B cell (primary cell): ENCODE results near the gene CNST. TPM values are rescaled to one million over a fixed set of nuclear protein-coding genes. Genes with fewer than 3 reads are reported as not detected.

Experiments used
- ATAC-seq: fragments of 200-7000 bp; cut with Tn5 transposase; one replicate; pipeline ENCODE4 v1.10.0; 2021; ENCODE audit warnings: low read depth, mild to moderate bottlenecking, moderate number of reproducible peaks, moderate library complexity
- CTCF ChIA-PET: fragments of 350-600 bp; sonication (Branson Sonifier 250); formaldehyde crosslinking; loops from one replicate; lab custom pipeline; 2021; ENCODE audit warnings: antibody characterized with exemption, inconsistent platforms; lab: Charles Lee
- POLR2A ChIA-PET: fragments of 350-600 bp; sonication (Branson Sonifier 250); formaldehyde crosslinking; loops from one replicate; lab custom pipeline; 2021; ENCODE audit warnings: antibody characterized with exemption; lab: Charles Lee
- DNase-seq: peaks from one replicate; pipeline ENCODE4 v3.0.0; 2013
- H2AFZ ChIP-seq: 2 replicates; pipeline ENCODE4 v1.6.1; 2012; ENCODE audit warnings: mild to moderate bottlenecking, low read depth, low read length; ENCODE audit not compliant: insufficient read depth, poor library complexity, severe bottlenecking
- H3K27ac ChIP-seq, 2 donors: 1 replicate in 1 of 2; 2 replicates in 1 of 2; pipeline ENCODE4 v1.5.1; 2012 to 2013; ENCODE audit warnings: low read length in 2 of 2, mild to moderate bottlenecking in 2 of 2, moderate library complexity in 1 of 2
- H3K27me3 ChIP-seq, 4 experiments: fragments of 200-600 bp in 1 of 4; sonication (generic) in 1 of 4; replicated peaks in 1 of 4; 1 replicate in 2 of 4; 2 replicates in 2 of 4; pipeline versions ENCODE4 v1.6.1 to v1.7.0; 2013 to 2016; ENCODE audit warnings: low read length in 3 of 4, mild to moderate bottlenecking in 2 of 4, mixed read lengths in 1 of 4, moderate library complexity in 1 of 4; ENCODE audit not compliant: insufficient read depth in 4 of 4, control insufficient read depth in 3 of 4; ENCODE audit errors: control extremely low read depth in 1 of 4
- H3K36me3 ChIP-seq, 2 experiments: replicated peaks in 1 of 2; 1 replicate in 1 of 2; 2 replicates in 1 of 2; pipeline versions ENCODE4 v1.6.1 to v1.7.1; 2013; ENCODE audit warnings: low read length in 1 of 2; ENCODE audit not compliant: insufficient read depth in 2 of 2, control insufficient read depth in 1 of 2; ENCODE audit errors: control extremely low read depth in 1 of 2, extremely low read depth in 1 of 2
- H3K4me1 ChIP-seq, 2 donors: fragments of 200-600 bp in 1 of 2; sonication (generic) in 1 of 2; 1 replicate in 1 of 2; 2 replicates in 1 of 2; pipeline versions ENCODE4 v1.5.1 to v1.6.1; 2013 to 2017; ENCODE audit warnings: low read length in 2 of 2; ENCODE audit not compliant: control insufficient read depth in 2 of 2, insufficient read depth in 2 of 2
- H3K4me2 ChIP-seq: replicated peaks from 2 replicates; pipeline ENCODE3; 2012; ENCODE audit warnings: mild to moderate bottlenecking, low read depth, low read length; ENCODE audit not compliant: poor library complexity, severe bottlenecking
- H3K4me3 ChIP-seq, 5 experiments: fragments of 200-600 bp in 1 of 5; sonication (generic) in 1 of 5; 1 replicate in 3 of 5; 2 replicates in 2 of 5; pipeline versions ENCODE4 v1.5.1 to v1.7.0; 2011 to 2016; ENCODE audit warnings: low read length in 4 of 5, mild to moderate bottlenecking in 4 of 5, low read depth in 2 of 5, control low read depth in 1 of 5, moderate library complexity in 1 of 5; ENCODE audit not compliant: insufficient read depth in 1 of 5; ENCODE audit errors: control extremely low read depth in 1 of 5, extremely low read depth in 1 of 5
- H3K79me2 ChIP-seq: fragments of 200-600 bp; sonication (generic); one replicate; pipeline ENCODE4 v1.6.0; 2016; ENCODE audit warnings: low read length; ENCODE audit not compliant: control insufficient read depth, insufficient read depth
- H3K9ac ChIP-seq: fragments of 200-600 bp; sonication (generic); 2 replicates; pipeline ENCODE4 v1.6.1; 2017; ENCODE audit warnings: mild to moderate bottlenecking, low read length, moderate library complexity
- H3K9me3 ChIP-seq, 3 donors: one replicate each; pipeline versions ENCODE4 v1.6.1 to v1.7.1; 2013; ENCODE audit warnings: low read length in 2 of 3; ENCODE audit not compliant: control insufficient read depth in 2 of 3, insufficient read depth in 1 of 3; ENCODE audit errors: control extremely low read depth in 1 of 3
- H4K20me1 ChIP-seq: 2 replicates; pipeline ENCODE4 v1.6.0; 2012; ENCODE audit warnings: mild to moderate bottlenecking, low read length; ENCODE audit not compliant: insufficient read depth, control insufficient read depth, poor library complexity, severe bottlenecking
- H3K27ac Mint-ChIP-seq: one replicate; pipeline ENCODE4 v1.8.0; 2021; ENCODE audit warnings: mixed read lengths
- H3K27me3 Mint-ChIP-seq: one replicate; pipeline ENCODE4 v1.8.0; 2021; ENCODE audit warnings: mixed read lengths
- H3K4me1 Mint-ChIP-seq: one replicate; pipeline ENCODE4 v1.8.0; 2021; ENCODE audit warnings: mixed read lengths
- H3K4me3 Mint-ChIP-seq: one replicate; pipeline ENCODE4 v1.8.0; 2021; ENCODE audit warnings: mixed read lengths
- H3K9me3 Mint-ChIP-seq: one replicate; pipeline ENCODE4 v1.8.0; 2022; ENCODE audit warnings: mixed read lengths; ENCODE audit not compliant: insufficient read depth
- CTCF ChIP-seq: fragments of 200-600 bp; IDR thresholded peaks from one replicate; pipeline ENCODE4 v1.8.0; 2022; ENCODE audit warnings: antibody characterized with exemption, mild to moderate bottlenecking
- EZH2 ChIP-seq: IDR thresholded peaks from 2 replicates; pipeline ENCODE4 v1.6.1; 2012; ENCODE audit warnings: borderline replicate concordance, low read depth, mild to moderate bottlenecking, moderate library complexity, low read length; ENCODE audit not compliant: insufficient read depth, poor library complexity, severe bottlenecking
- WGBS: methylation state at CpG from one replicate; pipeline ENCODE4 v1.1.5; 2013; ENCODE audit warnings: missing lambda C conversion rate; ENCODE audit not compliant: insufficient coverage; 5-methylcytosine and 5-hydroxymethylcytosine counted together
- intact Hi-C: fragments of 100-400 bp; cut with micrococcal nuclease; formaldehyde crosslinking; loops from one replicate; pipeline ENCODE4 v1.10.0; 2022
- polyA plus RNA-seq: library from polyadenylated mRNA; depleted of rRNA; stranded (reverse); fragments of >200 nt; gene quantifications from 2 replicates; pipeline ENCODE4 v1.2.3, GENCODE V29; 2012
- total RNA-seq, 2 donors: library from RNA; stranded (reverse); fragments of 120-200 nt in 1 of 2; gene quantifications; 1 replicate in 1 of 2; 2 replicates in 1 of 2; pipeline versions ENCODE4 v1.2.3 to v1.2.4, GENCODE V29; 2013 to 2022

Gene CNST
- total and polyA plus RNA-seq, 2 donors (not counting 1 experiment from before 2014, with no cell fraction given): 26.9 to 54.0 TPM

DNA sequence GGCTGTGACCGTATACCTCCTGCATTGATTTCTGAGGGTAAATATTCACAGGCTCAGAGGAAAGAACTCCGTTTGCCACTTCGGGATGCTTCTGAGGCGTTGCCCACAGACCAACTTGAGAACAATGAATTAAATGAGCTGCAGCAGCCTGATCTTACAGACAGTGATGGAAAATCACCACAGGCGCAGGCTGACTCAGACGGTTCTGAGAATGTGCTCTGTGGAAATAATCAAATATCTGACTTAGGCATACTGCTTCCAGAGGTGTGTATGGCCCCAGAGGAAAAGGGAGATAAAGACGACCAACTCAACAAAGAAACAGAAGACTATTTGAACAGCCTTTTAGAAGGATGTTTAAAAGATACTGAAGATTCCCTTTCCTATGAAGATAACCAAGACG is 81.3 kb downstream of the CNST start:
- intact Hi-C loops: no loop called here
- WGBS: 94% methylated on average over 6 of the region's 8 CpGs
- peaks cover 6 to 57% of the 10 kb centered on the region in 2 experiments for H3K36me3 ChIP-seq

More for the DNA sequence above, 81.3 kb downstream of the CNST start:
- Histone ChIP-seq H3K4me3 (no peak overlapping the region), H3K9ac (no peak overlapping the region), H3K4me1 (peaks cover 5 to 9% of the 10 kb centered on the region in 2 donors), H3K27ac (no peak overlapping the region), H3K4me2 (no peak overlapping the region), H4K20me1 (peaks cover 26% of the 10 kb centered on the region), H3K79me2 (peaks cover 14% of the 10 kb centered on the region), H2AFZ (no peak overlapping the region), H3K9me3 (no peaks in the 10 kb centered on the region), H3K27me3 (no peaks in the 10 kb centered on the region)
- ChIA-PET CTCF (no interaction called here), POLR2A (no interaction called here)
- peaks cover 30% of the 10 kb centered on the region for H3K4me1 Mint-ChIP-seq
- ATAC-seq (no peak), DNase-seq (no peak)
- no peak overlapping the region for H3K27ac Mint-ChIP-seq
- no peaks in the 10 kb centered on the region for H3K27me3 Mint-ChIP-seq
- H3K4me3 Mint-ChIP-seq: no peak overlapping the region
- TF ChIP-seq CTCF: no peak
- TF ChIP-seq EZH2: no peak
- H3K9me3 Mint-ChIP-seq: peaks cover 3% of the 10 kb centered on the region
